ENCODE results near the gene SMOC2. TPM values are rescaled to one million over a fixed set of nuclear protein-coding genes. Genes with fewer than 3 reads are reported as not detected.
"Not testable (repeated sequence)": the region's sequence is repeated elsewhere in the genome, so short reads cannot be mapped to it uniquely, and the experiment has no call there.

The SMOC2 gene
- polyA plus RNA-seq, 1 donor from 2014 or later, result 0.50 TPM

DNA sequence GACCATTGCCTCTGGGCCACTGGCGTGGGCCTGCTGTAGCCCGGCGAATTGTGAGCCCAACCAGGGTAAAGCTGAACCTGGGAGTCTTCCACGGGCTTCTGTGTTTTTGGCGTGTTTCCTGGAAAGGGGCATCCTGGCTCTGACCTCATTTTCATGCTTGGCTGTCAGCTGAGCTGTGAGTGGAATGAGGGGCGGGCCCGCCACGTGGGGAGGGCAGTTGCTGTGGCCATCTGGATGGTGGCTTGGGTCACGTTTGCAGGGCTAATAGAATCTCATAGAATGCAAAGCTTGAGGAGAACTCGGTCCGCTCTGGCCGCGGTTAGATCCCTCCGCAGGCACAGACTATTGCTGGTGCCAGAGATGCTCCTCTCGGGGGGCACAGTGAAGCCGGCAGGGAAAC is 263.0 kb downstream of the SMOC2 start:
- H3K9me2 ChIP-seq (ENCODE audit: insufficient read depth, low read length), result no peaks in the 10 kb centered on the region
- no peaks in the 10 kb centered on the region for H3F3A ChIP-seq (ENCODE audit: insufficient read depth, low read length, poor library complexity, severe bottlenecking)
- H3K36me3 ChIP-seq (ENCODE audit: insufficient read depth, low read length), result no peaks in the 10 kb centered on the region
- no peak overlapping the region for H3K9ac ChIP-seq (ENCODE audit: low read length)
- no peak overlapping the region for H3K4me3 ChIP-seq (ENCODE audit: low read length)
- no peaks in the 10 kb centered on the region for H3K27me3 ChIP-seq (ENCODE audit: insufficient read depth, low read depth, low read length)
- no peak overlapping the region for H2AFZ ChIP-seq (ENCODE audit: low read depth, low read length)
- no peak overlapping the region for H3K4me2 ChIP-seq (ENCODE audit: low read length)
- H3K9me3 ChIP-seq (ENCODE audit: low read length), result no peaks in the 10 kb centered on the region
- no peak overlapping the region for H3K27ac ChIP-seq (ENCODE audit: low read length)
- no peaks in the 10 kb centered on the region for H4K20me1 ChIP-seq (ENCODE audit: insufficient read depth)
- no peaks in the 10 kb centered on the region for H3K79me2 ChIP-seq (replicated peaks; ENCODE audit: insufficient read depth, low read length)
- TF ChIP-seq EP300 (conservative IDR thresholded peaks at IDR 0.05; ENCODE audit: poor library complexity, severe bottlenecking) (no peak), RAD21 (conservative IDR thresholded peaks at IDR 0.05) (no peak), TAF1 (IDR thresholded peaks at IDR 0.05; ENCODE audit: low read depth) (no peak), POLR2AphosphoS5 (IDR thresholded peaks at IDR 0.05) (no peak), MXI1 (conservative IDR thresholded peaks at IDR 0.05; ENCODE audit: poor library complexity, severe bottlenecking) (no peak), EZH2 (IDR thresholded peaks at IDR 0.05; ENCODE audit: borderline replicate concordance, insufficient read depth, low read length, poor library complexity, severe bottlenecking) (no peak), SMC3 (conservative IDR thresholded peaks at IDR 0.05; ENCODE audit: poor library complexity) (no peak)
- TF ChIP-seq, protein P1, sequence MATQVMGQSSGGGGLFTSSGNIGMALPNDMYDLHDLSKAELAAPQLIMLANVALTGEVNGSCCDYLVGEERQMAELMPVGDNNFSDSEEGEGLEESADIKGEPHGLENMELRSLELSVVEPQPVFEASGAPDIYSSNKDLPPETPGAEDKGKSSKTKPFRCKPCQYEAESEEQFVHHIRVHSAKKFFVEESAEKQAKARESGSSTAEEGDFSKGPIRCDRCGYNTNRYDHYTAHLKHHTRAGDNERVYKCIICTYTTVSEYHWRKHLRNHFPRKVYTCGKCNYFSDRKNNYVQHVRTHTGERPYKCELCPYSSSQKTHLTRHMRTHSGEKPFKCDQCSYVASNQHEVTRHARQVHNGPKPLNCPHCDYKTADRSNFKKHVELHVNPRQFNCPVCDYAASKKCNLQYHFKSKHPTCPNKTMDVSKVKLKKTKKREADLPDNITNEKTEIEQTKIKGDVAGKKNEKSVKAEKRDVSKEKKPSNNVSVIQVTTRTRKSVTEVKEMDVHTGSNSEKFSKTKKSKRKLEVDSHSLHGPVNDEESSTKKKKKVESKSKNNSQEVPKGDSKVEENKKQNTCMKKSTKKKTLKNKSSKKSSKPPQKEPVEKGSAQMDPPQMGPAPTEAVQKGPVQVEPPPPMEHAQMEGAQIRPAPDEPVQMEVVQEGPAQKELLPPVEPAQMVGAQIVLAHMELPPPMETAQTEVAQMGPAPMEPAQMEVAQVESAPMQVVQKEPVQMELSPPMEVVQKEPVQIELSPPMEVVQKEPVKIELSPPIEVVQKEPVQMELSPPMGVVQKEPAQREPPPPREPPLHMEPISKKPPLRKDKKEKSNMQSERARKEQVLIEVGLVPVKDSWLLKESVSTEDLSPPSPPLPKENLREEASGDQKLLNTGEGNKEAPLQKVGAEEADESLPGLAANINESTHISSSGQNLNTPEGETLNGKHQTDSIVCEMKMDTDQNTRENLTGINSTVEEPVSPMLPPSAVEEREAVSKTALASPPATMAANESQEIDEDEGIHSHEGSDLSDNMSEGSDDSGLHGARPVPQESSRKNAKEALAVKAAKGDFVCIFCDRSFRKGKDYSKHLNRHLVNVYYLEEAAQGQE (IDR thresholded peaks at IDR 0.05; ENCODE audit: borderline replicate concordance), result no peak
- TF ChIP-seq, protein P2, sequence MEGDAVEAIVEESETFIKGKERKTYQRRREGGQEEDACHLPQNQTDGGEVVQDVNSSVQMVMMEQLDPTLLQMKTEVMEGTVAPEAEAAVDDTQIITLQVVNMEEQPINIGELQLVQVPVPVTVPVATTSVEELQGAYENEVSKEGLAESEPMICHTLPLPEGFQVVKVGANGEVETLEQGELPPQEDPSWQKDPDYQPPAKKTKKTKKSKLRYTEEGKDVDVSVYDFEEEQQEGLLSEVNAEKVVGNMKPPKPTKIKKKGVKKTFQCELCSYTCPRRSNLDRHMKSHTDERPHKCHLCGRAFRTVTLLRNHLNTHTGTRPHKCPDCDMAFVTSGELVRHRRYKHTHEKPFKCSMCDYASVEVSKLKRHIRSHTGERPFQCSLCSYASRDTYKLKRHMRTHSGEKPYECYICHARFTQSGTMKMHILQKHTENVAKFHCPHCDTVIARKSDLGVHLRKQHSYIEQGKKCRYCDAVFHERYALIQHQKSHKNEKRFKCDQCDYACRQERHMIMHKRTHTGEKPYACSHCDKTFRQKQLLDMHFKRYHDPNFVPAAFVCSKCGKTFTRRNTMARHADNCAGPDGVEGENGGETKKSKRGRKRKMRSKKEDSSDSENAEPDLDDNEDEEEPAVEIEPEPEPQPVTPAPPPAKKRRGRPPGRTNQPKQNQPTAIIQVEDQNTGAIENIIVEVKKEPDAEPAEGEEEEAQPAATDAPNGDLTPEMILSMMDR (IDR thresholded peaks at IDR 0.05; ENCODE audit: poor library complexity, severe bottlenecking), result no peak

DNA sequence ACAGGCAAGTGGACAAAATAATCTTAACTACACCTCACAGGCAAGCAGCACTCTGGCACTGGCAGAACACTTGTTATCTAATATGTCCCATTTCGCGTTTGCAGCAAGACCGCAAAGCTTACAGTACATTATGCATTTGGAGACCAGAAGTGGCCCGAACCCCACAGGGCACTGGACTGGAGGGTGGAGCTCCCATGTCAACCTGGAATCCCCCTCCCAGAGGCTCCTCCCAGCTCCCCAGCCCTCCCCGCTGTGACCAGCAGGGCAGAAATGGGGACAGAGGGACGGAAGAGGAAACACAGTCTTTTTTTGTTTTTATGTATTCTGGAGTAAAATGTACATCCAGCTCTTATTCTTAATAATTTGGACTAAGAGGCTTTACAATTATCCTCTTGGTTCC is 263.7 kb downstream of the SMOC2 start:
- H3K9ac ChIP-seq (ENCODE audit: low read length), result no peak overlapping the region
- no peaks in the 10 kb centered on the region for H3K36me3 ChIP-seq (ENCODE audit: insufficient read depth, low read length)

DNA sequence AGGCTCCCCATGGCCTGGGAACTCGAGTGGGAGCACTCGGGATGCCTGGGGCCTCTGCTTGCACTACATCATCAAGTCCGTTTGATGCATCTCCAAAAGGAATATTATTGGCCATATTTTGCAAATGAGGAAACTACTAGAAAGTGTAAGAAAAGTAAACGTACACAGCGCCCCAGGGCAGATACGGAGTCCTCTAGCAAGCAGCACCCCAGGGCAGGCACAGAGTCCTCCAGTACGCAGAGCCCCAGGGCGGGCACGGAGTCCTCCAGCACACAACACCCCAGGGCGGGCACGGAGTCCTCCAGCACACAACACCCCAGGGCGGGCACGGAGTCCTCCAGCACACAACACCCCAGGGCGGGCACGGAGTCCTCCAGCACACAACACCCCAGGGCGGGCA is 264.3 kb downstream of the SMOC2 start:
- H3K36me3 ChIP-seq (ENCODE audit: insufficient read depth, low read length); H3K4me3 ChIP-seq (ENCODE audit: low read length); H3K9me3 ChIP-seq (ENCODE audit: low read length); H3K27ac ChIP-seq (ENCODE audit: low read length); H3K9ac ChIP-seq (ENCODE audit: low read length); H2AFZ ChIP-seq (ENCODE audit: low read depth, low read length); H3K4me2 ChIP-seq (ENCODE audit: low read length); H3F3A ChIP-seq (ENCODE audit: insufficient read depth, low read length, poor library complexity, severe bottlenecking); H4K20me1 ChIP-seq (ENCODE audit: insufficient read depth); H3K27me3 ChIP-seq (ENCODE audit: insufficient read depth, low read depth, low read length); H3K9me2 ChIP-seq (ENCODE audit: insufficient read depth, low read length); H3K79me2 ChIP-seq (replicated peaks; ENCODE audit: insufficient read depth, low read length): not testable (repeated sequence)

More for the DNA sequence above, 263.7 kb downstream of the SMOC2 start:
- Histone ChIP-seq H3K27me3 (ENCODE audit: insufficient read depth, low read depth, low read length) (no peaks in the 10 kb centered on the region), H4K20me1 (ENCODE audit: insufficient read depth) (no peaks in the 10 kb centered on the region), H3K79me2 (replicated peaks; ENCODE audit: insufficient read depth, low read length) (no peaks in the 10 kb centered on the region), H3K27ac (ENCODE audit: low read length) (no peak overlapping the region), H3K9me2 (ENCODE audit: insufficient read depth, low read length) (no peaks in the 10 kb centered on the region), H2AFZ (ENCODE audit: low read depth, low read length) (no peak overlapping the region), H3F3A (ENCODE audit: insufficient read depth, low read length, poor library complexity, severe bottlenecking) (no peaks in the 10 kb centered on the region), H3K4me3 (ENCODE audit: low read length) (no peak overlapping the region), H3K4me2 (ENCODE audit: low read length) (no peak overlapping the region), H3K9me3 (ENCODE audit: low read length) (no peaks in the 10 kb centered on the region)
- no peak for TF ChIP-seq MXI1 (conservative IDR thresholded peaks at IDR 0.05; ENCODE audit: poor library complexity, severe bottlenecking)
- TF ChIP-seq, protein P2 (IDR thresholded peaks at IDR 0.05; ENCODE audit: poor library complexity, severe bottlenecking), result no peak
- TF ChIP-seq, protein P1 (IDR thresholded peaks at IDR 0.05; ENCODE audit: borderline replicate concordance), result no peak
